ENCODE measurements around the gene APOBR.

DNA sequence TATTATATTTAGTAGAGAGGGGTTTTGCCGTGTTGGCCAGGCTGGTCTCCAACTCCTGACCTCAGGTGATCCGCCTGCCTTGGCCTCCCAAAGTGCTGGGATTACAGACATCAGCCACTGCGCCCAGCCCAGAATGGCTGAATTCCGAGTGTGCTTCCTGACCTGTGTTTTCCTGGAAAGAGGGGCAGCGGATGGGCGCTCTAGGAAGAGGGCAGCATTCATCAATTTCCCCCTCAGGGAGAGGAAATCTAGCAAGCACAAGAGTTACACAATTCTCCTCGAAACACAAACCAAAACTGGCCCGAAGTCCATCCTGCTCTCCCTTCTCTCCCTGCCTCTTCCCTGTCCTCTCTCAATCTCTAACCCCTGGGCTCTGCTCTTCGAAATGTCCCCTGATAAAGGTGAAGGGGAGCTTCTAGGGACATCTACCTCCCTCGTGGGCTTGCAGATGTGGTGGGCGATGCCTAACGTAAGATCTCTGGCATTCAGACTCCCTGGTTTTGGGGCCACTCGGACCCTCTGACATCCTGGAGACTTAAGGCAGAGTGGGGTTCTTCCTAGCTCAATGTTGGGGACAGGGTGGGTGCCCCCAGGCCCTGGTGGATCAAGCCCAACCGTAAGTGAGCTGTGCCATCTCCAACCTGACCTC is 11.2 kb downstream of the APOBR start:
- TF ChIP-seq HNRNPLL (IDR thresholded peaks at IDR 0.05; ENCODE audit: low read depth, low read length, poor library complexity, severe bottlenecking) (no peak), ZNF883 (CRISPR knock-in tag; IDR thresholded peaks at IDR 0.05; ENCODE audit: not compliant biosample characterization) (no peak), ELF3 (CRISPR knock-in tag; IDR thresholded peaks at IDR 0.05) (peak; percentile 93), HCFC1 (IDR thresholded peaks at IDR 0.05; ENCODE audit: low read depth, low read length) (no peak), POLR2G (IDR thresholded peaks at IDR 0.05; ENCODE audit: low read depth, low read length) (no peak), CAMTA2 (CRISPR knock-in tag; IDR thresholded peaks at IDR 0.05; ENCODE audit: borderline replicate concordance) (no peak), ZNF879 (CRISPR knock-in tag; IDR thresholded peaks at IDR 0.05) (no peak), ZNF431 (CRISPR knock-in tag; IDR thresholded peaks at IDR 0.05; ENCODE audit: borderline replicate concordance, low read depth) (no peak), CHD2 (IDR thresholded peaks at IDR 0.05; ENCODE audit: low read depth, low read length) (no peak), ETV5 (CRISPR knock-in tag; IDR thresholded peaks at IDR 0.05; ENCODE audit: borderline replicate concordance) (peak; percentile 89), SETDB1 (CRISPR knock-in tag; IDR thresholded peaks at IDR 0.05; ENCODE audit: borderline replicate concordance) (no peak)
- TF ChIP-seq, protein P1, sequence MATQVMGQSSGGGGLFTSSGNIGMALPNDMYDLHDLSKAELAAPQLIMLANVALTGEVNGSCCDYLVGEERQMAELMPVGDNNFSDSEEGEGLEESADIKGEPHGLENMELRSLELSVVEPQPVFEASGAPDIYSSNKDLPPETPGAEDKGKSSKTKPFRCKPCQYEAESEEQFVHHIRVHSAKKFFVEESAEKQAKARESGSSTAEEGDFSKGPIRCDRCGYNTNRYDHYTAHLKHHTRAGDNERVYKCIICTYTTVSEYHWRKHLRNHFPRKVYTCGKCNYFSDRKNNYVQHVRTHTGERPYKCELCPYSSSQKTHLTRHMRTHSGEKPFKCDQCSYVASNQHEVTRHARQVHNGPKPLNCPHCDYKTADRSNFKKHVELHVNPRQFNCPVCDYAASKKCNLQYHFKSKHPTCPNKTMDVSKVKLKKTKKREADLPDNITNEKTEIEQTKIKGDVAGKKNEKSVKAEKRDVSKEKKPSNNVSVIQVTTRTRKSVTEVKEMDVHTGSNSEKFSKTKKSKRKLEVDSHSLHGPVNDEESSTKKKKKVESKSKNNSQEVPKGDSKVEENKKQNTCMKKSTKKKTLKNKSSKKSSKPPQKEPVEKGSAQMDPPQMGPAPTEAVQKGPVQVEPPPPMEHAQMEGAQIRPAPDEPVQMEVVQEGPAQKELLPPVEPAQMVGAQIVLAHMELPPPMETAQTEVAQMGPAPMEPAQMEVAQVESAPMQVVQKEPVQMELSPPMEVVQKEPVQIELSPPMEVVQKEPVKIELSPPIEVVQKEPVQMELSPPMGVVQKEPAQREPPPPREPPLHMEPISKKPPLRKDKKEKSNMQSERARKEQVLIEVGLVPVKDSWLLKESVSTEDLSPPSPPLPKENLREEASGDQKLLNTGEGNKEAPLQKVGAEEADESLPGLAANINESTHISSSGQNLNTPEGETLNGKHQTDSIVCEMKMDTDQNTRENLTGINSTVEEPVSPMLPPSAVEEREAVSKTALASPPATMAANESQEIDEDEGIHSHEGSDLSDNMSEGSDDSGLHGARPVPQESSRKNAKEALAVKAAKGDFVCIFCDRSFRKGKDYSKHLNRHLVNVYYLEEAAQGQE (IDR thresholded peaks at IDR 0.05; ENCODE audit: borderline replicate concordance in 1 of 2, low read depth in 1 of 2, low read length in 2 of 2): peak in 1 of 2 experiments; percentile 72; a peak in 1 of 4 replicates
- TF ChIP-seq, protein P2, sequence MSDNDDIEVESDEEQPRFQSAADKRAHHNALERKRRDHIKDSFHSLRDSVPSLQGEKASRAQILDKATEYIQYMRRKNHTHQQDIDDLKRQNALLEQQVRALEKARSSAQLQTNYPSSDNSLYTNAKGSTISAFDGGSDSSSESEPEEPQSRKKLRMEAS (IDR thresholded peaks at IDR 0.05): 0 out of 2 replicates have a peak, but pooled peaks have one; percentile 36
- TF ChIP-seq, protein P3, sequence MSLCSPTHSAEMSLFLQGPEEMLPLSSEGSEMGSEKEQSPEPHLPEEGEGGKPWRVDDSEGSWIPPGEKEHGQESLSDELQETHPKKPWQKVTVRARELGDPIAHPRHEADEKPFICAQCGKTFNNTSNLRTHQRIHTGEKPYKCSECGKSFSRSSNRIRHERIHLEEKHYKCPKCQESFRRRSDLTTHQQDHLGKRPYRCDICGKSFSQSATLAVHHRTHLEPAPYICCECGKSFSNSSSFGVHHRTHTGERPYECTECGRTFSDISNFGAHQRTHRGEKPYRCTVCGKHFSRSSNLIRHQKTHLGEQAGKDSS (CRISPR knock-in tag; IDR thresholded peaks at IDR 0.05; ENCODE audit: borderline replicate concordance, low read depth): no peak; the same call in 1 of the 2 replicates

All from HepG2 (cell line).